HL-60 (cell line): Measurements from ENCODE around the gene BTBD2.

Experiments
- DNase-seq, 2 experiments: peaks; one replicate each; pipeline ENCODE4 v3.0.0-alpha.2; 2010 to 2020; ENCODE audit warnings: low read depth in 1 of 2, low spot score in 1 of 2
- H3K27ac ChIP-seq: fragments of 250-450 bp; sonication (Bioruptor Pico); replicated peaks from 2 replicates; pipeline ENCODE4 v1.5.1; 2020; ENCODE audit warnings: mild to moderate bottlenecking, moderate library complexity
- H3K27me3 ChIP-seq: fragments of 250-450 bp; sonication (Bioruptor Pico); 2 replicates; pipeline ENCODE4 v1.5.1; 2021; ENCODE audit warnings: mild to moderate bottlenecking, moderate library complexity; ENCODE audit not compliant: insufficient read depth, poor library complexity, severe bottlenecking
- H3K4me3 ChIP-seq: replicated peaks from 2 replicates; pipeline ENCODE4 v1.5.1; 2011; ENCODE audit warnings: mild to moderate bottlenecking, control low read depth, low read length; ENCODE audit not compliant: insufficient read depth
- CTCF ChIP-seq: IDR thresholded peaks from one replicate; pipeline ENCODE4 v1.5.1; 2011; ENCODE audit warnings: low read length, control low read depth, inconsistent platforms; ENCODE audit not compliant: insufficient read depth
- GABPA ChIP-seq: IDR thresholded peaks from 2 replicates; pipeline ENCODE4 v1.6.1; 2012; ENCODE audit warnings: low read depth
- POLR2AphosphoS5 ChIP-seq: IDR thresholded peaks from 2 replicates; pipeline ENCODE4 v1.6.1; 2012; ENCODE audit warnings: low read depth
- REST ChIP-seq: IDR thresholded peaks from 2 replicates; pipeline ENCODE4 v1.6.1; 2012; ENCODE audit warnings: low read depth; ENCODE audit not compliant: insufficient replicate concordance
- SPI1 ChIP-seq: IDR thresholded peaks from 2 replicates; pipeline ENCODE4 v1.6.1; 2012; ENCODE audit warnings: low read depth, mild to moderate bottlenecking, borderline replicate concordance

Gene BTBD2

GRCh38 chr19:1998712-1999708 is 16.5 kb downstream of the BTBD2 start:
- TF ChIP-seq SPI1 (no peak), POLR2AphosphoS5 (no peak), GABPA (no peak), REST (no peak), CTCF (no peak)
- DNase-seq, result no peak
- Histone ChIP-seq H3K27ac (no peak overlapping the region), H3K4me3 (no peak overlapping the region), H3K27me3 (no peaks in the 10 kb centered on the region)

- Histone ChIP-seq H3K27ac (no peak overlapping the region), H3K27me3 (no peaks in the 10 kb centered on the region), H3K4me3 (no peak overlapping the region)
- no peak for DNase-seq
- TF ChIP-seq CTCF (no peak), REST (no peak), GABPA (no peak), POLR2AphosphoS5 (no peak), SPI1 (no peak)
Measured at GRCh38 chr19:1997353-1998233, 17.9 kb downstream of the BTBD2 start.

- H3K27me3 ChIP-seq, result no peaks in the 10 kb centered on the region
- no peak for TF ChIP-seq SPI1
- no peak for TF ChIP-seq POLR2AphosphoS5
- no peak for TF ChIP-seq CTCF
- no peak for TF ChIP-seq GABPA
- no peak for TF ChIP-seq REST
- no peak for DNase-seq
- no peak overlapping the region for H3K27ac ChIP-seq
- no peak overlapping the region for H3K4me3 ChIP-seq
Measured at GRCh38 chr19:1992759-1993260, 22.7 kb downstream of the BTBD2 start.
